Transverse colon (tissue), 4 donors: ENCODE measurements around the gene CHAC2.

Experiments
- CTCF ChIP-seq, 5 experiments: fragments of 200-600 bp in 3 of 5; fragments of 450-650 bp in 2 of 5; sonication (generic) in 3 of 5; IDR thresholded peaks; 1 replicate in 2 of 5; 2 replicates in 3 of 5; pipeline ENCODE4 v1.5.1; 2016 to 2017; ENCODE audit warnings: antibody characterized with exemption in 5 of 5, inconsistent platforms in 3 of 5, mild to moderate bottlenecking in 2 of 5, moderate library complexity in 1 of 5
- EP300 ChIP-seq: sonication (generic); formaldehyde crosslinking; IDR thresholded peaks from one replicate; pipeline ENCODE4 v1.6.1; 2017; ENCODE audit warnings: antibody characterized with exemption, low read depth
- POLR2A ChIP-seq: fragments of 450-650 bp; IDR thresholded peaks from one replicate; pipeline ENCODE4 v1.6.1; 2016; ENCODE audit warnings: antibody characterized with exemption, mild to moderate bottlenecking, moderate library complexity
- POLR2AphosphoS5 ChIP-seq, 3 donors: sonication (generic); formaldehyde crosslinking; IDR thresholded peaks; one replicate each; pipeline ENCODE4 v1.6.1; 2016; ENCODE audit warnings: antibody characterized with exemption in 3 of 3

DNA sequence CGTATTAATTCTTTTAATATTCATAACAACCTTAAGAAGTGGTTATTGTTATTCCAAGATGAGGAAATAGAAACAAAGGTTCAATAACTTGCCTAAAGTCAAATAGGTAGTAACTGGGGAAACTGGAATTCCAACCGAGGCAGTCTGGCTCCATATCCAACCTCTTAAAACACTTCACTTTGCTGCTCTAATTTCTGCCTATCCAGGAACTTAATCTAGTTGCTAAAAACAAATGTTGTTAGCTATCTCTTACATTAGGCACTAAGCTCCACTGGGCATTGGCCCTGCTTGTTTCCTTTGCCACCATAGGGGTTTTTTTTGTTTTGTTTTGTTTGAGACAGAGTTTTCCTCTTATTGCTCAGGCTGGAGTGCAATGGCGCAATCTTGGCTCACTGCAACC is 44.0 kb downstream of the CHAC2 start:
- TF ChIP-seq EP300 (no peak), CTCF (IDR thresholded peaks at IDR 0.05) (no peak), POLR2A (no peak), POLR2AphosphoS5 (IDR thresholded peaks at IDR 0.05) (no peak)
